GM10248 (cell line): ENCODE data around the gene ZNF175.

Source experiments
- CTCF ChIA-PET: fragments of 300-600 bp; sonication (Branson Sonifier 250); formaldehyde crosslinking; extraction: SDS; loops from one replicate; lab custom pipeline; 2021; ENCODE audit warnings: antibody characterized with exemption; lab: Yijun Ruan, JAX
- POLR2A ChIA-PET: fragments of 350-650 bp; sonication (Branson Sonifier 250); formaldehyde crosslinking; extraction: SDS; loops from one replicate; lab custom pipeline; 2020; ENCODE audit warnings: antibody characterized with exemption; lab: Yijun Ruan, JAX
- DNase-seq: peaks from one replicate; pipeline ENCODE4 v3.0.0; 2012; ENCODE audit errors: extremely low spot score
- TF ChIP-seq, protein P1 (sequence below): IDR thresholded peaks from 2 replicates; pipeline ENCODE4 v1.5.1; 2012; ENCODE audit warnings: mild to moderate bottlenecking, low read depth; ENCODE audit errors: extremely low read depth, missing control alignments, control extremely low read depth

Gene ZNF175

DNA sequence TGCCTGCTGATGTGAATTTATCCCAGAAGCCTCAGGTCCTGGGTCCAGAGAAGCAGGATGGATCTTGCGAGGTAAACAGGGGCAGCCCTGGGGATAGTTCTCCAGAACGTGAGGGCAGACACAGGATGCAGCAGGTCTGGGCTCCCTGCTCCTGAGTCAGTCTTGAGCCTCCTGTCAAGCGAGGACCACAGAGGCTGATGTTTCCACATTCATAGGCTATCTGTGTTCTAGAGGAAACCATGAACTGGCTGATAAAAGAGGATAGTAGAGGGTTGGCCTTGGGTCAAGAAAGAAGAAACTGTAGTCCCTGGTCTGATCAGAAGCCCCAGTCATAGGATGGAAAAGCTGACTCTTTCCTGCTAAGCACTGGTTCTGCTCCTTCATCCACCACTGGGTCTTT, 2.2 kb downstream of the ZNF175 start:
- CTCF ChIA-PET, result interaction anchor here (0.9 to 1.1 kb wide), 3 partner anchors 26 to 175 kb away, joined by 3 to 7 read pairs (median 4); no protein-coding TSS in a partner anchor
- TF ChIP-seq, protein P1, sequence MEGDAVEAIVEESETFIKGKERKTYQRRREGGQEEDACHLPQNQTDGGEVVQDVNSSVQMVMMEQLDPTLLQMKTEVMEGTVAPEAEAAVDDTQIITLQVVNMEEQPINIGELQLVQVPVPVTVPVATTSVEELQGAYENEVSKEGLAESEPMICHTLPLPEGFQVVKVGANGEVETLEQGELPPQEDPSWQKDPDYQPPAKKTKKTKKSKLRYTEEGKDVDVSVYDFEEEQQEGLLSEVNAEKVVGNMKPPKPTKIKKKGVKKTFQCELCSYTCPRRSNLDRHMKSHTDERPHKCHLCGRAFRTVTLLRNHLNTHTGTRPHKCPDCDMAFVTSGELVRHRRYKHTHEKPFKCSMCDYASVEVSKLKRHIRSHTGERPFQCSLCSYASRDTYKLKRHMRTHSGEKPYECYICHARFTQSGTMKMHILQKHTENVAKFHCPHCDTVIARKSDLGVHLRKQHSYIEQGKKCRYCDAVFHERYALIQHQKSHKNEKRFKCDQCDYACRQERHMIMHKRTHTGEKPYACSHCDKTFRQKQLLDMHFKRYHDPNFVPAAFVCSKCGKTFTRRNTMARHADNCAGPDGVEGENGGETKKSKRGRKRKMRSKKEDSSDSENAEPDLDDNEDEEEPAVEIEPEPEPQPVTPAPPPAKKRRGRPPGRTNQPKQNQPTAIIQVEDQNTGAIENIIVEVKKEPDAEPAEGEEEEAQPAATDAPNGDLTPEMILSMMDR, result no peak

DNA sequence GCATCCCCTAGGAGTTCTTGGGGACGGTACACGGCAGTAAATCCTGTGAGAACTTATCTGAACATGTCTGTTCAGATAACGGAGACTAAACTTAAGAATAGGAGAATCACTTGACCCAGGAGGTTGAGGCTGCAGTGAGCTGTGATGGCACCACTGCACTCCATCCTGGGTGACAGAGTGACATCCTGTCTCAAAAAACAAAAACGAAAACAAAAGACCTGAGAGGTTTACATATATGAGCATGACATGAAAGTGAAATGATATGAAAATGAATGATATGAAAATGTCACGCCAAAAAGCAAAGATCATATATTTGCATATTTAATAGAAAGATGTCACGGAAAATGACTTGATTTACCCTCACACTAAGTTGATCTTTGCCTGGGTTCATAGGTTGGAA, 5.8 kb downstream of the ZNF175 start:
- POLR2A ChIA-PET, result no interaction called here
- CTCF ChIA-PET, result interaction anchor here (1.0 to 1.3 kb wide), 2 partner anchors 32 to 80 kb away, joined by 3 to 4 read pairs; no protein-coding TSS in a partner anchor
- no peak for DNase-seq
- TF ChIP-seq, protein P1, result no peak

More for the DNA sequence above, 2.2 kb downstream of the ZNF175 start:
- POLR2A ChIA-PET, result no interaction called here
- DNase-seq, result no peak

DNA sequence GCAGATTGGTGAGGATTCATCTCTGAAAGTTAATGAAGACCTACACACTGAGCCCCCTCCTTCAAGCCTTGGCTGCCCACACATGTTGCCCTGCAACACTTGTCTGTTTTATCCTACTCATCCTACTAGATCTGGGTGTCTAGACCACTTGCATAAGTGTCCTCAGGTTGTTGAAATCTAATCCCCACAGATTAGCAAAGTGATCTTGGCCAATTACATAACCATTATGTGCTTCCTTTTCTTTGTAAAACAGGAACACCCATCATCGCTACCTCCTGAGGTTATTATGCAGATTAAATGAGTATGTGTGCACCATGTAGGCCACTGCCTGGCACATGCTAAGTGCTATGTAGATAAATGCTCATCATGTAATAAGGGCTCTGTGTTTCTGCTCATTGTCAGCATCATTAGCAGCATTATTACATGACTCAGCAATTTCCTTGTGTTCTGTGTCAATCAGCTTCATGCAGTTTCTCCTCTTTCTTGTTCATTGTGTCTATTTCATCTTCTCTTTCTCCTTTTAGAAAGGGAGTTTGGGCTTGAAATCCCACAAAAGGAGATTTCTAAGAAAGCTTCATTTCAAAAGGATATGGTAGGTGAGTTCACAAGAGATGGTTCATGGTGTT, 15.1 kb downstream of the ZNF175 start:
- no peak for DNase-seq
- CTCF ChIA-PET, result no interaction called here
- POLR2A ChIA-PET, result no interaction called here
- TF ChIP-seq, protein P1, result no peak

DNA sequence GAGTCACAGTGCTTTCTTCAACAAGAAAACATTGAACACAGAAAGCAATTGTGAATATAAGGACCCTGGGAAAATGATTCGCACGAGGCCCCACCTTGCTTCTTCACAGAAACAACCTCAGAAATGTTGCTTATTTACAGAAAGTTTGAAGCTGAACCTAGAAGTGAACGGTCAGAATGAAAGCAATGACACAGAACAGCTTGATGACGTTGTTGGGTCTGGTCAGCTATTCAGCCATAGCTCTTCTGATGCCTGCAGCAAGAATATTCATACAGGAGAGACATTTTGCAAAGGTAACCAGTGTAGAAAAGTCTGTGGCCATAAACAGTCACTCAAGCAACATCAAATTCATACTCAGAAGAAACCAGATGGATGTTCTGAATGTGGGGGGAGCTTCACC, 15.7 kb downstream of the ZNF175 start:
- TF ChIP-seq, protein P1, result no peak
- DNase-seq, result no peak
- POLR2A ChIA-PET, result no interaction called here
- CTCF ChIA-PET, result no interaction called here

DNA sequence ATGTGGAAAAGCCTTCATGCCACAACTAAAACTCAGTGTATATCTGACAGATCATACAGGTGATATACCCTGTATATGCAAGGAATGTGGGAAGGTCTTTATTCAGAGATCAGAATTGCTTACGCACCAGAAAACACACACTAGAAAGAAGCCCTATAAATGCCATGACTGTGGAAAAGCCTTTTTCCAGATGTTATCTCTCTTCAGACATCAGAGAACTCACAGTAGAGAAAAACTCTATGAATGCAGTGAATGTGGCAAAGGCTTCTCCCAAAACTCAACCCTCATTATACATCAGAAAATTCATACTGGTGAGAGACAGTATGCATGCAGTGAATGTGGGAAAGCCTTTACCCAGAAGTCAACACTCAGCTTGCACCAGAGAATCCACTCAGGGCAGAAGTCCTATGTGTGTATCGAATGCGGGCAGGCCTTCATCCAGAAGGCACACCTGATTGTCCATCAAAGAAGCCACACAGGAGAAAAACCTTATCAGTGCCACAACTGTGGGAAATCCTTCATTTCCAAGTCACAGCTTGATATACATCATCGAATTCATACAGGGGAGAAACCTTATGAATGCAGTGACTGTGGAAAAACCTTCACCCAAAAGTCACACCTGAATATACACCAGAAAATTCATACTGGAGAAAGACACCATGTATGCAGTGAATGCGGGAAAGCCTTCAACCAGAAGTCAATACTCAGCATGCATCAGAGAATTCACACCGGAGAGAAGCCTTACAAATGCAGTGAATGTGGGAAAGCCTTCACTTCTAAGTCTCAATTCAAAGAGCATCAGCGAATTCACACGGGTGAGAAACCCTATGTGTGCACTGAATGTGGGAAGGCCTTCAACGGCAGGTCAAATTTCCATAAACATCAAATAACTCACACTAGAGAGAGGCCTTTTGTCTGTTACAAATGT, 16.4 kb downstream of the ZNF175 start:
- ChIA-PET CTCF (no interaction called here), POLR2A (no interaction called here)

DNA sequence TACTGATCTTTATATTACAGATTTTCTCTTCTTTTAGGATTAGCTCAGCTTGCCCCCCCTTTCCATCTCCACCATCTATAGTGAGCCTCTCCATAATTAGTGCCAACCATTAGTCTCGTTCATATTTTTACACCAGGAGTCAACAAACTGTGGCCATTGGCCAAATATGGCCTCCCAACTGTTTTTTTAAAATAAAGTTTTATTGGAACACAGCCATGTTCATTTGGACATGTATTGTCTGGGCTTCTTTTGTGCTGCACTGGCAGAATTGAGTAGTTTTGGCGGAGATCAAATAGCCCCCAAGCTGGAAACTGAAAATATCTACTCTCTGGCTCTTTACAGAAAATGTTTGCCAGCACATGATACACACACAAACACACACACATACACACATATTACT, 18.4 kb downstream of the ZNF175 start:
- no peak for DNase-seq
- TF ChIP-seq, protein P1, result no peak
- CTCF ChIA-PET, result no interaction called here
- POLR2A ChIA-PET, result no interaction called here

More for the DNA sequence above, 16.4 kb downstream of the ZNF175 start:
- DNase-seq, result no peak
- TF ChIP-seq, protein P1, result no peak
